ENCODE data around the gene NECTIN2.

GRCh38 chr19:44800461-44800860 lies 45.6 kb upstream of the NECTIN2 start:
- TF ChIP-seq, protein P1, sequence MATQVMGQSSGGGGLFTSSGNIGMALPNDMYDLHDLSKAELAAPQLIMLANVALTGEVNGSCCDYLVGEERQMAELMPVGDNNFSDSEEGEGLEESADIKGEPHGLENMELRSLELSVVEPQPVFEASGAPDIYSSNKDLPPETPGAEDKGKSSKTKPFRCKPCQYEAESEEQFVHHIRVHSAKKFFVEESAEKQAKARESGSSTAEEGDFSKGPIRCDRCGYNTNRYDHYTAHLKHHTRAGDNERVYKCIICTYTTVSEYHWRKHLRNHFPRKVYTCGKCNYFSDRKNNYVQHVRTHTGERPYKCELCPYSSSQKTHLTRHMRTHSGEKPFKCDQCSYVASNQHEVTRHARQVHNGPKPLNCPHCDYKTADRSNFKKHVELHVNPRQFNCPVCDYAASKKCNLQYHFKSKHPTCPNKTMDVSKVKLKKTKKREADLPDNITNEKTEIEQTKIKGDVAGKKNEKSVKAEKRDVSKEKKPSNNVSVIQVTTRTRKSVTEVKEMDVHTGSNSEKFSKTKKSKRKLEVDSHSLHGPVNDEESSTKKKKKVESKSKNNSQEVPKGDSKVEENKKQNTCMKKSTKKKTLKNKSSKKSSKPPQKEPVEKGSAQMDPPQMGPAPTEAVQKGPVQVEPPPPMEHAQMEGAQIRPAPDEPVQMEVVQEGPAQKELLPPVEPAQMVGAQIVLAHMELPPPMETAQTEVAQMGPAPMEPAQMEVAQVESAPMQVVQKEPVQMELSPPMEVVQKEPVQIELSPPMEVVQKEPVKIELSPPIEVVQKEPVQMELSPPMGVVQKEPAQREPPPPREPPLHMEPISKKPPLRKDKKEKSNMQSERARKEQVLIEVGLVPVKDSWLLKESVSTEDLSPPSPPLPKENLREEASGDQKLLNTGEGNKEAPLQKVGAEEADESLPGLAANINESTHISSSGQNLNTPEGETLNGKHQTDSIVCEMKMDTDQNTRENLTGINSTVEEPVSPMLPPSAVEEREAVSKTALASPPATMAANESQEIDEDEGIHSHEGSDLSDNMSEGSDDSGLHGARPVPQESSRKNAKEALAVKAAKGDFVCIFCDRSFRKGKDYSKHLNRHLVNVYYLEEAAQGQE (IDR thresholded peaks at IDR 0.05; ENCODE audit: insufficient read depth in 1 of 2, low read depth in 2 of 2, low read length in 1 of 2) = no peak
- TF ChIP-seq, protein P2, sequence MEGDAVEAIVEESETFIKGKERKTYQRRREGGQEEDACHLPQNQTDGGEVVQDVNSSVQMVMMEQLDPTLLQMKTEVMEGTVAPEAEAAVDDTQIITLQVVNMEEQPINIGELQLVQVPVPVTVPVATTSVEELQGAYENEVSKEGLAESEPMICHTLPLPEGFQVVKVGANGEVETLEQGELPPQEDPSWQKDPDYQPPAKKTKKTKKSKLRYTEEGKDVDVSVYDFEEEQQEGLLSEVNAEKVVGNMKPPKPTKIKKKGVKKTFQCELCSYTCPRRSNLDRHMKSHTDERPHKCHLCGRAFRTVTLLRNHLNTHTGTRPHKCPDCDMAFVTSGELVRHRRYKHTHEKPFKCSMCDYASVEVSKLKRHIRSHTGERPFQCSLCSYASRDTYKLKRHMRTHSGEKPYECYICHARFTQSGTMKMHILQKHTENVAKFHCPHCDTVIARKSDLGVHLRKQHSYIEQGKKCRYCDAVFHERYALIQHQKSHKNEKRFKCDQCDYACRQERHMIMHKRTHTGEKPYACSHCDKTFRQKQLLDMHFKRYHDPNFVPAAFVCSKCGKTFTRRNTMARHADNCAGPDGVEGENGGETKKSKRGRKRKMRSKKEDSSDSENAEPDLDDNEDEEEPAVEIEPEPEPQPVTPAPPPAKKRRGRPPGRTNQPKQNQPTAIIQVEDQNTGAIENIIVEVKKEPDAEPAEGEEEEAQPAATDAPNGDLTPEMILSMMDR (IDR thresholded peaks at IDR 0.05) = peak; percentile 88; the same call in 1 of the 2 replicates
- TF ChIP-seq SIN3A (IDR thresholded peaks at IDR 0.05; ENCODE audit: borderline replicate concordance, insufficient read depth, low read depth, low read length) = no peak
- no peak for TF ChIP-seq POLR2AphosphoS5 (IDR thresholded peaks at IDR 0.05; ENCODE audit: low read depth, low read length)
